LNCaP clone FGC (cell line): ENCODE data around the gene POMGNT2.
A peak's percentile ranks its signal among the peaks of the same experiment; 100 is the strongest.

Experiments used
- DNase-seq: peaks from one replicate; pipeline ENCODE4 v3.0.0-alpha.2; 2011; ENCODE audit warnings: low read depth
- H3K4me3 ChIP-seq: 2 replicates; pipeline ENCODE4 v1.5.1; 2011; ENCODE audit warnings: mild to moderate bottlenecking, low read depth, low read length, control low read depth
- CTCF ChIP-seq: IDR thresholded peaks from 2 replicates; pipeline ENCODE4 v1.5.1; 2012; ENCODE audit warnings: mild to moderate bottlenecking; ENCODE audit not compliant: control insufficient read depth, insufficient read depth; ENCODE audit errors: extremely low read depth

The POMGNT2 gene

GRCh38 chr3:43105596-43106292 lies at the start of gene POMGNT2:
Gene POMGNT2, minus strand, starts transcription at chr3:43106079. Its CDS starts 24,648 bp downstream, at chr3:43081431.
- peak within 1 kb of the TSS; percentile 77 for H3K4me3 ChIP-seq
- peak; percentile 56 for DNase-seq
- no peak for TF ChIP-seq CTCF

- no peak overlapping the region for H3K4me3 ChIP-seq
- TF ChIP-seq CTCF = no peak
- DNase-seq = no peak
These were observed 49.1 kb upstream of the POMGNT2 start for GRCh38 chr3:43154980-43155379.

- no peak for TF ChIP-seq CTCF
- no peak overlapping the region for H3K4me3 ChIP-seq
- DNase-seq = no peak
These were observed 47.6 kb upstream of the POMGNT2 start for GRCh38 chr3:43153216-43154083.

GRCh38 chr3:43152649-43153048 lies 46.8 kb upstream of the POMGNT2 start:
- H3K4me3 ChIP-seq = no peak overlapping the region
- no peak for TF ChIP-seq CTCF
- no peak for DNase-seq

- DNase-seq = no peak
- no peak overlapping the region for H3K4me3 ChIP-seq
- no peak for TF ChIP-seq CTCF
These were observed 42.2 kb upstream of the POMGNT2 start for GRCh38 chr3:43148033-43148432.

- DNase-seq = no peak
- no peak overlapping the region for H3K4me3 ChIP-seq
- TF ChIP-seq CTCF = no peak
These were observed 40.7 kb upstream of the POMGNT2 start for GRCh38 chr3:43146599-43146998.
